GM21576 (cell line): ENCODE data around the gene FAM219A.
A peak's percentile ranks its signal among the peaks of the same experiment; 100 is the strongest.
"Not testable (repeated sequence)": the region's sequence is repeated elsewhere in the genome, so short reads cannot be mapped to it uniquely, and the experiment has no call there.

Experiments used
- ATAC-seq: cut with Tn5 transposase; IDR thresholded peaks from one replicate; pipeline ENCODE4 v1.9.1; 2021; ENCODE audit warnings: mild to moderate bottlenecking, moderate library complexity; ENCODE audit not compliant: unreplicated experiment

The FAM219A gene

GRCh38 chr9:34378376-34379060 is 79.9 kb downstream of the FAM219A start:
- no peak for ATAC-seq

GRCh38 chr9:34377404-34377746 is 81.0 kb downstream of the FAM219A start:
- no peak for ATAC-seq

- ATAC-seq: peak; percentile 74
These were observed 81.6 kb downstream of the FAM219A start, which contains the start of gene MYORG for GRCh38 chr9:34376596-34377403. TSS of gene MYORG (minus strand) at chr9:34376898. CDS start at chr9:34372943, 3,955 bp downstream.

- ATAC-seq: peak; percentile 25
These were observed 82.3 kb downstream of the FAM219A start for GRCh38 chr9:34375901-34376595.

- ATAC-seq: no peak
These were observed 83.3 kb downstream of the FAM219A start for GRCh38 chr9:34374905-34375552.

GRCh38 chr9:34374339-34374738 is 84.0 kb downstream of the FAM219A start:
- ATAC-seq: no peak

GRCh38 chr9:34373749-34374148 is 84.6 kb downstream of the FAM219A start:
- no peak for ATAC-seq

GRCh38 chr9:34372467-34373011 is 85.8 kb downstream of the FAM219A start:
- no peak for ATAC-seq

GRCh38 chr9:34371886-34372466 is 86.4 kb downstream of the FAM219A start:
- ATAC-seq: no peak

GRCh38 chr9:34370970-34371880 is 87.1 kb downstream of the FAM219A start:
- no peak for ATAC-seq

- ATAC-seq: no peak
These were observed 87.9 kb downstream of the FAM219A start for GRCh38 chr9:34370335-34370969.

- no peak for ATAC-seq
These were observed 88.7 kb downstream of the FAM219A start for GRCh38 chr9:34369636-34370035.

GRCh38 chr9:34368796-34369195 is 89.6 kb downstream of the FAM219A start:
- ATAC-seq: not testable (repeated sequence)

- not testable (repeated sequence) for ATAC-seq
These were observed 90.5 kb downstream of the FAM219A start for GRCh38 chr9:34367751-34368410.

GRCh38 chr9:34366365-34366764 is 92.0 kb downstream of the FAM219A start:
- no peak for ATAC-seq

GRCh38 chr9:34365282-34365681 is 93.1 kb downstream of the FAM219A start:
- ATAC-seq: no peak

GRCh38 chr9:34363619-34364351 is 94.6 kb downstream of the FAM219A start:
- ATAC-seq: no peak
